Measurements from ENCODE around the gene ERBB2.

DNA sequence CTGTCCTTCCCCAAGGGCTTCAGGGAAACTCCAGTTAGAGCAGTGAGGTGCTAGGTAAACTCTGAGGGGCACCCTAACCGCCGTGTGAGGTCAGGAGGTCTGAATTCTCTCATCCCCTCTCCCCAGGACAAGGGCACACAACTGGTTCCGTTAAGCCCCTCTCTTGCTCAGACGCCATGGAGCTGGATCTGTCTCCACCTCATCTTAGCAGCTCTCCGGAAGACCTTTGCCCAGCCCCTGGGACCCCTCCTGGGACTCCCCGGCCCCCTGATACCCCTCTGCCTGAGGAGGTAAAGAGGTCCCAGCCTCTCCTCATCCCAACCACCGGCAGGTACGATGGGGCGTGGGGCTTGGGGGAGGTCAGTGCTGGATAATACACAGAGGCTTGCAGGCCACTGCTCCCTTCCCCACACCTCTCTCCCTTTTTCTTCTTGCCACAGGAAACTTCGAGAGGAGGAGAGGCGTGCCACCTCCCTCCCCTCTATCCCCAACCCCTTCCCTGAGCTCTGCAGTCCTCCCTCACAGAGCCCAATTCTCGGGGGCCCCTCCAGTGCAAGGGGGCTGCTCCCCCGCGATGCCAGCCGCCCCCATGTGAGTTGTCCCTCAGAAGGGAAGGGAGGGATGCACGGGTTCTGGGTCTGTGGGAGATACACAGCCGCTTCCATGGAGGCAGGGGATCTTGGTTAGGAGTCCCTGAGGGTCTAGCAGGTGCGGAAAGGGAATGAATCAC lies 42.4 kb downstream of the ERBB2 start:
- TF ChIP-seq, protein P1, sequence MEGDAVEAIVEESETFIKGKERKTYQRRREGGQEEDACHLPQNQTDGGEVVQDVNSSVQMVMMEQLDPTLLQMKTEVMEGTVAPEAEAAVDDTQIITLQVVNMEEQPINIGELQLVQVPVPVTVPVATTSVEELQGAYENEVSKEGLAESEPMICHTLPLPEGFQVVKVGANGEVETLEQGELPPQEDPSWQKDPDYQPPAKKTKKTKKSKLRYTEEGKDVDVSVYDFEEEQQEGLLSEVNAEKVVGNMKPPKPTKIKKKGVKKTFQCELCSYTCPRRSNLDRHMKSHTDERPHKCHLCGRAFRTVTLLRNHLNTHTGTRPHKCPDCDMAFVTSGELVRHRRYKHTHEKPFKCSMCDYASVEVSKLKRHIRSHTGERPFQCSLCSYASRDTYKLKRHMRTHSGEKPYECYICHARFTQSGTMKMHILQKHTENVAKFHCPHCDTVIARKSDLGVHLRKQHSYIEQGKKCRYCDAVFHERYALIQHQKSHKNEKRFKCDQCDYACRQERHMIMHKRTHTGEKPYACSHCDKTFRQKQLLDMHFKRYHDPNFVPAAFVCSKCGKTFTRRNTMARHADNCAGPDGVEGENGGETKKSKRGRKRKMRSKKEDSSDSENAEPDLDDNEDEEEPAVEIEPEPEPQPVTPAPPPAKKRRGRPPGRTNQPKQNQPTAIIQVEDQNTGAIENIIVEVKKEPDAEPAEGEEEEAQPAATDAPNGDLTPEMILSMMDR (IDR thresholded peaks at IDR 0.05) = no peak
- TF ChIP-seq POLR2A (IDR thresholded peaks at IDR 0.05) = no peak

All from Peyer's patch (tissue), 4 donors.